ENCODE results near the gene TMEM121B.

TMEM121B gene

DNA sequence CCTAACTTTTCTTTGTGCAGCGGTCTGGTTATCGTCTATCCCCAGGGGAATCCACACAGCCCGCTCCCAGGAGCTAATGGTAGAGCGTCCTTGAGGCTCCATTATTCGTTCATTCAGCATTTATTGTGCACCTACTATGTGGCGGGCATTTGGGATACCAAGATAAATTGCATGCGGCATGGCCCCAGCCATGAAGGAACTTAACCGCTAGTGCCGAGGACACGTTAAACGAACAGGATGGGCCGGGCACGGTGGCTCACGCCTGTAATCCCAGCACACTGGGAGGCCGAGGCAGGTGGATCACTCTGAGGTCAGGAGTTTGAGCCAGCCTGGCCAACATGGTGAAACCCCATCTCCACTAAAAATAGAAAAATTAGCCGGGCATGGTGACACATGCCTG lies 11.2 kb downstream of the TMEM121B start:
- DNase-seq, result no peak

DNA sequence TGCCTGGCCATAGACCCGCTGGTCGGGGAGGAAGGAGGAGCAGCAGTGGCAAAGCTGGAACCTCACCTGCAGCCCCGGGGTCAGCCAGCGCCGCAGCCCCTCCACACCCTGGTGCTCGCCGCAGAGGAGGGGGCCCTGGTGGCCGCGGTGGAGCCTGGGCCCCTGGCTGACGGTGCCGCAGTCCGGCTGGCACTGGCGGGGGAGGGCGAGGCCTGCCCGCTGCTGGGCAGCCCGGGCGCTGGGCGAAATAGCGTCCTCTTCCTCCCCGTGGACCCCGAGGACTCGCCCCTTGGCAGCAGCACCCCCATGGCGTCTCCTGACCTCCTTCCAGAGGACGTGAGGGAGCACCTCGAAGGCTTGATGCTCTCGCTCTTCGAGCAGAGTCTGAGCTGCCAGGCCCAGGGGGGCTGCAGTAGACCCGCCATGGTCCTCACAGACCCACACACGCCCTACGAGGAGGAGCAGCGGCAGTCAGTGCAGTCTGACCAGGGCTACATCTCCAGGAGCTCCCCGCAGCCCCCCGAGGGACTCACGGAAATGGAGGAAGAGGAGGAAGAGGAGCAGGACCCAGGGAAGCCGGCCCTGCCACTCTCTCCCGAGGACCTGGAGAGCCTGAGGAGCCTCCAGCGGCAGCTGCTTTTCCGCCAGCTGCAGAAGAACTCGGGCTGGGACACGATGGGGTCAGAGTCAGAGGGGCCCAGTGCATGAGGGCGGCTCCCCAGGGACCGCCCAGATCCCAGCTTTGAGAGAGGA lies 11.9 kb downstream of the TMEM121B start:
- DNase-seq, result no peak

DNA sequence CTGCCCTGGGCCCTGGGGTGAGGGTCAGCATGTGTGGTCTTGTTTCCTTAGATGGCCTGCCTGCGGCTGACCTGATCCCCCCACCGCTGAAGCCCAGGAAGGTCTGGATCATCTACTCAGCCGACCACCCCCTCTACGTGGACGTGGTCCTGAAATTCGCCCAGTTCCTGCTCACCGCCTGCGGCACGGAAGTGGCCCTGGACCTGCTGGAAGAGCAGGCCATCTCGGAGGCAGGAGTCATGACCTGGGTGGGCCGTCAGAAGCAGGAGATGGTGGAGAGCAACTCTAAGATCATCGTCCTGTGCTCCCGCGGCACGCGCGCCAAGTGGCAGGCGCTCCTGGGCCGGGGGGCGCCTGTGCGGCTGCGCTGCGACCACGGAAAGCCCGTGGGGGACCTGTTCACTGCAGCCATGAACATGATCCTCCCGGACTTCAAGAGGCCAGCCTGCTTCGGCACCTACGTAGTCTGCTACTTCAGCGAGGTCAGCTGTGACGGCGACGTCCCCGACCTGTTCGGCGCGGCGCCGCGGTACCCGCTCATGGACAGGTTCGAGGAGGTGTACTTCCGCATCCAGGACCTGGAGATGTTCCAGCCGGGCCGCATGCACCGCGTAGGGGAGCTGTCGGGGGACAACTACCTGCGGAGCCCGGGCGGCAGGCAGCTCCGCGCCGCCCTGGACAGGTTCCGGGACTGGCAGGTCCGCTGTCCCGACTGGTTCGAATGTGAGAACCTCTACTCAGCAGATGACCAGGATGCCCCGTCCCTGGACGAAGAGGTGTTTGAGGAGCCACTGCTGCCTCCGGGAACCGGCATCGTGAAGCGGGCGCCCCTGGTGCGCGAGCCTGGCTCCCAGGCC lies 12.7 kb downstream of the TMEM121B start:
- no peak for DNase-seq

DNA sequence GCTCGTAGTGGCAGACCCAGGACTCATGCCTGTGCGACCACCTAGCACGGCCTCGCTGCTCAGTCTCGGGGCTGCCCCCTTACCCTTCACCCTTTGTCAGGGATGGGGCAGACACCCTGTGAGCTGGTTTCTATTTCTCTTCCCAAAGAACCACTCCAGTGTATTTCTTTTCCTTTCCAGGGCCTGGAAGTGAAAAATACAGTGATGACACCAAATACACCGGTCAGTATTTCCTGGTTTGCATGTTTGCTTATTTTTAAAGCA lies 13.7 kb downstream of the TMEM121B start:
- no peak for DNase-seq

DNA sequence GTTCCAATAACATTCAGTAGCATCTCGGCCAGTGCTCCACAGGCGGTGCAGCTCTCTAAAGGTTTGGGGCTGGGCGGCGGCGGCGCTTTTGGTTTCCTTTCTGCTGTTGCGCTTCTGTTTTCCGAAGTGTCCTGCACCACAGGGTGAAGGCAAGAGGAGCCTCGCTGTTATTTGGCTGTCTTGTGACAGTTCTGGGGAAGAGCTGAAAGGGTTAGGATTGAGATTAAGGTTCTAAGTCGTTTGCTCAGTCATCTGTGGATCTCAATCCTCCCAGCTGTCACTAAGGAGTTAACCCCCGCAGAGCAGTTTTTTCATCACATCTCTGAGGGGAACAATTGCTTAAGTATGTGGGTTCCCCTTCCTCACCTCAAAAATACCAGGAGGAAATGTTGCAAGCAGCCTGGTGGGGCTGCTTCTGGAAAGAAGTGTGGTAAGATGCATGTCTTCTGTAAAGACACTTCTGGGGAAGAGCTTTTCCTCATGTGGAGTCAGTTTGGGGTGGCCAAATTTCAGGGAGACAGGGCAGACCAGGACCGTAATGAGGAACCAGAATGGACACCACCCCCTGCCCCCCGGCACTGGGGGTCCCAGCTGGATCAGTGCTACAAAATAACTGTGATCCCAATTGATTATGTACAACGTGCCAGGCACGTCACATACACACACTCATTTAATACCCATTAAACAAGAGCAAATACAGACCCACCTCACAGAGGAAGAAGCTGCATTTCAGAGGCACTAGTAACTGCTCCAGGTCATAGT lies 14.2 kb downstream of the TMEM121B start:
- peak in 1 of 2 donors; percentile 17 for DNase-seq

DNA sequence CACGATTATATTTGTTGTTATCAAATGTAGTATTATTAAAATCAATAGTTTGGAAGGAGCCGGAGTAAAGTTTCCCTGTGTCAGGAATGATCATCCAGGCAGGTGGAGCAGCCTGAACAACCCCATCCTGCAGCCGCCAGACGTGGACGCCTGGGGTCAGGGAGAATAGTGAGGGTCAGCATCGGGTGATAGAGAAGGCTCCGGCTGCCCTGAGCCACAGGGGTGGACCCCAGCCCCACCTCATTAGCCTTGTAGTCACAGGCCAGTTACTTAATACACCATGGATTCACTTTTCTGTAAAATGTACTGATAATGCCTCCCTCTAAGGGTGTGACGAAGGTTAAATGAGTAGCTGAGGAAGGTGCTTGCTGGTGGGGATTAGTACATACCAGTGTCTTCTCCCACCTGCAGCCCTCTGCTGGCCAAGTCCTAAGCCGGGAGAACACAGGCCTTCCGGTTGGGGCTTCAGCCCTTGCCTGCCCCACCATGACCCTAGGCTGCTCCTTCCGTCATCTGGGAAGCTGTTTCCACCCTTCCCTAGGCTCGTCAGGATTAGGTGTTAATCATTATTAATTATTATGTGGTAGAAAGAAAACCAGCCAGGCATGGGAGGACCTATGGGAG lies 14.9 kb downstream of the TMEM121B start:
- DNase-seq, result no peak

DNA sequence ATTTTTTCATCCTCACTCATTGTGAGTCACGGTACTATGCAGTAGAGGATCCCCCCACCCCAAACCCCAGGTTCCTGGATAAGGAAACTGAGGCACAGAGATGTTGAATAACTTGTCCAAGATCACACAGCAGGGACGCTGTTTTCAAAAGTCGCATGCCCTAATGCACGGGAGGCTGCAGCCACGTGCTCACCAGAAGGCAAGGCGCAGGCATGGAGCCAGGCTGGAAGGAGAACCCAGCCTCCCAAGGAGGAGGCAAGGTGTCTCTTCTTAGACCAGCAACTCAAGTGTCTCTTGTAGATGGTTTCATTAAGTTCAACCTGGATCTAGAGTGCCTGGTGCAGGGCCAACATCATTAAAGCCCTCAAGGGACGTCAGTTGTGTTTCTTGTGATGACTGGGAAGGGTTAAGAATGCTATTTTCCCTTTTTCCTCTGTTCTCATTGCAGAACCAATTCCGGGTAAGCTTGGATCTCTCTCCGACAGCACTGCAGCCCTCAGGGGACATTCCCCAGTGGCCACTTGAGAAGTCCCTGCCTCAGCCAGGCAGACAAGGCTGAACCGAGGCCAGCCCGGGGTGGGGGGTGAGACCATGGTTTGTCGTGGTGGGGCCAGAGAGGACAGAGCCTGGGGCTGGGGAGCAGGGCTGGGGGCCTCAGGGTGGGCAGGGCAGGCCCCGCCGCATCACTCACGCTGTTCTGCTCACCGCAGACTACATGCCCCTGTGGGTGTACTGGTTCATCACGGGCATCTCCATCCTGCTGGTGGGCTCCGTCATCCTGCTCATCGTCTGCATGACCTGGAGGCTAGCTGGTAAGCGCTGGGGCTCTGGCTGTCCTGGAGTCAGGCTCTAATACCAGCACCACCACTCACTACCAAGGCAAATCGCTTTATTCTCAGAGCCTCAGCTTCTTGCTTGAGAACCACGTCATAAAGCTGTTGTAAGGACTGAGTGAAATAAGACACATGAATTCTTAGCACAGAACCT lies 15.7 kb downstream of the TMEM121B start:
- no peak for DNase-seq

DNA sequence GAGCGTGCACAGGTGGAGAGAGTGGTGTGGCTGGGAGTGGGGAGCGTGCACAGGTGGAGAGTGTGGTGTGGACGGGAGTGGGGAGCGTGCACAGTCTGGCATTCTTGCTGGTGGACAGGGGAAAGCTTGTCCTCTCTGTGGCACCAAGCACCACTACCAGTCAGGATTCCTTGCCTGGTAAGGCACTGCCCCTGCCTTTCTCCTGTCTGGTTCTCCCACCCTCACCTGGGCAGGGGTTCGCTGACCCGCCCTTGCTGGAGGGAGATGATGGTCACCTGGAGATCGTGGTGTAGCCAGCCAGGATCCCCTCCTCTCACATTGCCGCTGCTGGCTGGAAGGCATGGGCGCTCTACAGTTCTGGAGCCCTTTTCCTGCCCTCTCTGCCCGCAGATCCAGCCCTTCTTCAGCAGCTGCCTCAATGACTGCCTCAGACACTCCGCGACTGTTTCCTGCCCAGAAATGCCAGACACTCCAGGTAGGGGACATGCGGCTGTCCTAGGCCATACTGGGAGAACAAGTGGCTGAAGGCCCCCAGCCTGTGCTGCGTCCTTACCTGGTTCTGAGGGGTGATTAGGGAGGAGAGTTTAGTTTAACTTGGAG lies 16.7 kb downstream of the TMEM121B start:
- no peak for DNase-seq

DNA sequence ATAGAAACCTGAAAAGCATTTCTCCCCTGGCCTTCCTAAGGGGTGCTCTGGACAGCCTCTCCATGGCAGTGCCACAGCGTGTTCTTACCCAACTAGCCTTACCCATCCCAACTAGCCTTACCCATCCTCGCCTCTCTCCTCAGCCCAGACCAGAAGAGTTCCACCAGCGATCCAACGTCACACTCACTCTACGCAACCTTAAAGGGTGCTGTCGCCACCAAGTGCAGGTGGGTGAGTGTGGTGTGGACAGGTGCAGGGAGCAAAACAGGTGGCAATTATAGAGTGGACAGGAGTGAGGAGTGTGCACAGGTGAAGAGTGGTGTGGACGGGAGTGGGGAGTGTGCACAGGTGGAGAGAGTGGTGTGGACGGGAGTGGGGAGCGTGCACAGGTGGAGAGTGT lies 17.8 kb downstream of the TMEM121B start:
- DNase-seq, result no peak

DNA sequence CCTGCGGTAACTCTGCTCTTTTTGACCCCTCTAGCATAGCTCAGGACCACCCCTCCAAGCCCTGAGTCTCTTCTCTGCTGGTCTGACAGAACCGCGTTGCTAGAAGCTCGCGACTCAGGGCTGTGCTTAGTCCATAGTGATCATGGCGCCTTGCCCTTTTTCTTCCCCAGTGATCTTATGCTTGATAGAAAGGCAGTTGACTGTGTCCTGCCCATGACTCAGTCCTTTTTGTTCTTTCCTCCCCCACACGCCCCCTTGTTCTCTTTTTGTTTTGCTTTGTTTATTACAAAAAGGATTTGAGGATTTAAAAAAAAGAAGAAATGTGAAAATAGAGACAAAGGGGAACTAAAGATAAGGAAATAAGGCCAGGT lies 18.9 kb downstream of the TMEM121B start:
- no peak for DNase-seq

DNA sequence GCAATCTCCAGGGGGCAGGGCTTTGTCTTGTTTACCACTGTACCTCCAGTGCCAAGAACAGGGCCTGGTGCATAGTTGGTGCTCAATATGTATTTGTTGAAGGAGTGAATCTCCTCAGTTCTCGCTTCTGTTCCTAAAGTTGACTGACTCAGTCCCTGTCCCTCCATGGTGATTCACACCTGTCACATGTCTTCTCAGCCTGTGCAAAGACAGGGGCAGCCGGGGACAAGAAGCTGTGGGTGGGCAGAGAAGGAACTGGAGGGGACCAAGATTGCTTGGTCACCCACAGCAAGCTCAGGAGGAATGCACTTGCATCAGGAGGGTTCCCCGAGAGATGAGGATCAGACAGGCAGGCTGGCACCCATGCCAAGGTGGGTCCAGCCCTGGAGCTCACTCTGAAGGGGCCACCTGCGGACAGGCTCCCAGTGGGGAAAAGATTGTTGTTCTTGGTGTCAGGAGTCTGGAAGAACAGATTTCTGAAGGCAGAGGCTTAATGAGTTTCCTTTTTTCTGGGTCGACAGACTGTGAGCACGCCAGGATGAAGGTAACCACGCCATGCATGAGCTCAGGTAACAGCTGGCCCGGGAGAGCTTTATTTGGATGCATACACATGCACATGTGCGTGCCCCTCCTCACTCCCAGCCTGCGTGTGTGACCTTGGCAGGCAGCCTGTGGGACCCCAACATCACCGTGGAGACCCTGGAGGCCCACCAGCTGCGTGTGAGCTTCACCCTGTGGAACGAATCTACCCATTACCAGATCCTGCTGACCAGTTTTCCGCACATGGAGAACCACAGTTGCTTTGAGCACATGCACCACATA lies 19.5 kb downstream of the TMEM121B start:
- DNase-seq, result no peak

DNA sequence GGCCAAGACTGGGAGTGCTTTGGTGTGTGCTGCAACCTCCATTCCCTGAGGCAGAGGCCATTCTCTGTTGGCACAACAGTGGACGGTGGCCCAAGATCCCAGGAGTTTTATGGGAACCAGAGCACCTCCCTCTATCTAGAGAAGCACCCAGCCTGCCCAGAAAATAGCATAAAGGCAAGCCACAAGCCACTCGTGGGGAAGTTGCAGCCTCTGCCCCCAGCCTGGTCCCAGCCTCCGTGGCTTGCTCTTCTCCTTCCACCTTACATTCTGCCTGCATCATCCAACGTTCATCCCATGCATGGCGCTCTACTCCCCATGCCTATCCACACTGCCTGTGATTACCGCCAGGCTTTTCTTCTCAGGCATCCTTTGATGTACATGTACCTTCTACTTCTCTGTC lies 20.5 kb downstream of the TMEM121B start:
- no peak for DNase-seq

DNA sequence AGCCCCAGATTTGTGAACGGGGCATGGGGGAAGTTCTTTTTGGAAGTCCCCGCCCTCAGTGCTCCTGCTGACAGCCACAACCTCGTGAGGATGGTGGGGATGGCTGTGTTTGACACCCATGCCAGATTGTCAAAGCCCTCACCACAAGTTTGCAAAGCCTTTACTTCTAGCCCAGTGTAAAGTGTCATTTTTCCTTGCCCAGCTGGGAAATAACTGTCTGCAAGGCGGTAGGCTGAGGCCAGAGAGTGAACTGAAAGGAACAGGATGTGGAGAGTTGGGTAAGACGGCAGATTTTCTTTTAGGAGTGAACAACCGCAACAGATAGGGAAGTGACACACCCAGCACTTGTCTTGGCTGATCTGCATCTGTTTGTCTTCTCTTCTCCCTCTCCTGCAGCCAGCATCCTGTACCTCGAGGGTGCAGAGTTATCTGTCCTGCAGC lies 22.8 kb downstream of the TMEM121B start:
- peak in 1 of 2 donors; percentile 15 for DNase-seq

DNA sequence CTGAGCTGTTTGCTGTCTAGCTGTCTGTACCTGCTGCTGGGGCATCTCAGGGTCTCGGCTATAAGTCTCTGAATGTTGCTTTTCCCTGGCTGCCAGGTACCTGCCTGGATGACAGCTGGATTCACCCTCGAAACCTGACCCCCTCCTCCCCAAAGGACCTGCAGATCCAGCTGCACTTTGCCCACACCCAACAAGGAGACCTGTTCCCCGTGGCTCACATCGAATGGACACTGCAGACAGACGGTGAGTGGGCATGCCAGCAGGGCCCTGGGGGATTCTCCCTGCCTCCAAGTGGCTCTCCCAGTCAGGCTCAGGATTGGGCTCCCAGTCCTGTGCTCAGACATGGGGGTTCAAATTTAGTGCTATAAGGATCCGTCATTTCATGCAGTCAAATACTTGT lies 23.5 kb downstream of the TMEM121B start:
- DNase-seq, result no peak

DNA sequence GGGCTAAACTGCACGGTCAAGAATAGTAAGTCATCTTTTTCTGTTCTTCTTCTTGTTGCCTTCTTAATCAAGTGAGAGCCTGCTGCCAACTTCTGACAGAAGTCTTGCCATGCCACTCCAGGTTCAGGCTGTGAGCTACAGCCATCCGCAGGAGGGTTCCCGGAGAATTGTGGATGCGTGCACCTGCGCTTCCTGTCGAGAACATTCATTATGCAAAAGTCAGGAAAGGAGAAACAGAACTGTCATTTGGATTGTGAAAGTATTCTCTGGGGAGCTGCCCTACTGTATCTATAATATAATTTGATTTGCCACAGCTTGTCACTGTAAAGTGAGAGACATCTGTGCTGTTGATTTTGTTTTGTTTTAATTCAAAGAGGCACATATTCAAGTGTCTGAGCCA lies 24.1 kb downstream of the TMEM121B start:
- DNase-seq, result no peak

DNA sequence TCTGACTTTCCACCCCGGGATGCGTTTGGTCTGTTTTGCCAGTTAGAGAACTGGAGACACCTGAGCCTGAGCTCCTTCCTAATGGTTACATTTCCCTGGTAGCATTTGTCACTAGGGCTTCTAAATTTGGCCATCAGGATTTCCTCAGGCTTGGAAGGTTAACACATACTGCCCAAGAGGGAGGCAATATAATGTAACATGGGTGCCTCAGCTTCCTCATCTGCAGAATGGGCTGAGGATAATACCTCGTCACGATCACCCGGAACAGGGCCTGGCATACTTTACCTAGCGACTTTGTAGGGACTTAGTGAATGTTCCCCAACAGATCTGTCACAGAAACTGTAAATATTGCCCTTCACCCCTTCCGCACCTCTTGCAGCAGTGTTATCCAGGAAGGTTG lies 25.1 kb downstream of the TMEM121B start:
- DNase-seq, result no peak

DNA sequence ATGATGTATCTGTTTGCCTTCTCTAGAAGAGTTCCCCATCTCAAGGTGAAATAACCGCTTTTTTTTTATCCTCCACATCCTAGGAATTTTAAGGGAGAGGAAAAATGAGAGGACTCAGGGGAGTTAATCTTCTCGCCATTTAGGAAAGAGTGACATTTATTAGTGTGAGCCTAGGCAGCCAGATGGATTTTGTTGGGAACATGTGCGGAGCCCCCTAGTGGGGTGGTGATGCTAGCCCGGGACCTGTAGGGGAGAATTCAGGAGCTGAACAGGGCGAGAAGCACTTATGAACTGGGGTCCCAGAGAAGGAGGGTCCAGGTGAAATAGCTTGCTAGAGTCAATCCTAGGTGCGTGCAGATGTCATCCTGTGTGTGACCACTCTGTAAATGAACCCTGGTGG lies 25.6 kb downstream of the TMEM121B start:
- DNase-seq, result no peak

DNA sequence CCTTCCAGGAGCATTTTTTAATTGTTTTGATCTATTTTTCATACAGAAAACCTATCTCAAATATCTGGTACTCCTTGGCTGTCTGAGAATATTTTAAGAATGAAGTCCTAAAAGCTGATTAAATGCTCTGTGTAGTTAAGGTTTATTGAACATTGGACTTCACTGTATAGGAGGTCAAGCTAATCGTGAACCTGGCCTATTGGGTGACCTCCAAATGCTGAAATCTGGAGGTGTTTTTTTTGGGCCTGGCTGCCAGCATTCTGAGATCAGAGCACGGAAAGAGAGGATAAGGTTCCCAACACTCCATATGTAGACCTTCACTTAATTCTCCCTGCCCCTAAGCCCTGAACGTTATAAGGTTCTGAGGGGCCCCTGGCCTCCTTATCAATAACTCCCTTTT lies 28.1 kb downstream of the TMEM121B start:
- no peak for DNase-seq

DNA sequence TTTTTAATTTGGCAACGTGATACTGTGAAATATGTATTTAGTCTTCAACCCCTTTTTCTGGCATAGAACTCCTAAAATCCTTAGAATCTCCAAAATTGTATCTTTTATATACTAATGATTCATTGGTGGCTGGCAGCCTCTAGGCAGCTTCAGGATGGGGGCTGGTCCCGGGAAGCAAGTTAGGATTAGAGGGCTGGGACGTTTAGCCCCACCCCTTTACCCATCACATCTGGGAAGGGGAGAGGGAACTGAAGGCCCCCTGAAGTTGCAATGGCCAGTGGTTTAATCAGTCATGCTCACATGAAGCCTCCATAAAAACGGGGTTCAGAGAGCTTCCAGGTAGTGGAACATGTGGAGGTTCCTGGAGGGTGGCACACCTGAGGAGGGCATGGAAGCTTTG lies 29.3 kb downstream of the TMEM121B start:
- no peak for DNase-seq

DNA sequence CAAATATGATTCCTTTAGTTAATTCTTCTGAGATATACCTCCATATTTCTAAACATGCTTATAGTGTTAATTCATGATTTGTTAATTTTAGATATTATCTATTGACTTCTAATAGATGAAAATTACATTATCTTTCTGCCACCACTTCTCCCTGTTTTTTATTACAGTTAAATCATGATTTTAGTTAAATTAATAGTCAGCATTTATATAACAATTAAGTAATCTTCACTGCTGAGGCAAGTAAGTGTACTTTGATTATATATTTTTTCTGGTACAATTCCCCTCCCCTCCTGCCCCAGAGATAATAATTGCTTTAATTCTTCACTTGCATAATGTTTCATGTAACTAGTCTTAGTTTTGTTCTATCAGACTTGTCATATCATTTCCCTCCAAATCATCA lies 30.6 kb downstream of the TMEM121B start:
- no peak for DNase-seq
